Heart right ventricle (tissue), 16 donors: ENCODE measurements around the gene PIK3CG. TPM values are rescaled to one million over a fixed set of nuclear protein-coding genes. Genes with fewer than 3 reads are reported as not detected.

Source experiments
- ATAC-seq, 8 donors: fragments of 200-7000 bp; cut with Tn5 transposase; one replicate each; pipeline ENCODE4 v1.9.1; 2020; ENCODE audit warnings: mild to moderate bottlenecking in 8 of 8, moderate library complexity in 8 of 8, moderate number of reproducible peaks in 1 of 8
- DNase-seq, 2 donors: peaks; one replicate each; pipeline ENCODE4 v3.0.0-alpha.2; 2020
- H3K27ac ChIP-seq, 10 donors: fragments of 200-600 bp; sonication (generic) in 2 of 10; one replicate each; pipeline versions ENCODE4 v1.5.0 to v1.8.0; 2020 to 2022; ENCODE audit warnings: mild to moderate bottlenecking in 3 of 10
- H3K27me3 ChIP-seq, 7 donors: fragments of 200-600 bp; one replicate each; pipeline ENCODE4 v1.8.0; 2021 to 2022; ENCODE audit warnings: mild to moderate bottlenecking in 2 of 7
- H3K36me3 ChIP-seq, 9 donors: fragments of 200-600 bp; sonication (generic) in 1 of 9; one replicate each; pipeline versions ENCODE4 v1.5.0 to v1.8.0; 2020 to 2022; ENCODE audit warnings: mild to moderate bottlenecking in 2 of 9
- H3K4me1 ChIP-seq, 9 donors: fragments of 200-600 bp; sonication (generic) in 1 of 9; one replicate each; pipeline versions ENCODE4 v1.5.0 to v1.8.0; 2020 to 2022; ENCODE audit warnings: mild to moderate bottlenecking in 4 of 9
- H3K4me3 ChIP-seq, 10 donors: fragments of 200-600 bp; sonication (generic) in 2 of 10; one replicate each; pipeline versions ENCODE4 v1.5.0 to v1.8.0; 2020 to 2022; ENCODE audit warnings: mild to moderate bottlenecking in 7 of 10, moderate library complexity in 2 of 10
- H3K9me3 ChIP-seq, 11 donors: fragments of 200-600 bp in 10 of 11; sonication (generic) in 2 of 11; one replicate each; pipeline versions ENCODE4 v1.5.0 to v1.8.0; 2013 to 2022; ENCODE audit warnings: mild to moderate bottlenecking in 2 of 11, control low read depth in 1 of 11, moderate library complexity in 1 of 11
- CTCF ChIP-seq, 9 donors: fragments of 200-600 bp; sonication (generic) in 2 of 9; IDR thresholded peaks; one replicate each; pipeline versions ENCODE4 v1.5.0 to v1.8.0; 2021 to 2022; ENCODE audit warnings: antibody characterized with exemption in 9 of 9, mild to moderate bottlenecking in 5 of 9, moderate library complexity in 1 of 9
- WGBS, 2 donors: extraction: QIAGEN DNeasy Blood & Tissue Kit; methylation state at CpG; one replicate each; pipeline ENCODE4 v1.1.7; 2013; ENCODE audit warnings: inconsistent platforms in 1 of 2; 5-methylcytosine and 5-hydroxymethylcytosine counted together
- intact Hi-C, 10 donors: fragments of 100-400 bp; cut with DNase I; formaldehyde crosslinking; loops; one replicate each; pipeline versions ENCODE4 v1.11.1 to v1.14.2; 2022
- long read RNA-seq, 3 donors: library from polyadenylated mRNA; unstranded; transcript quantifications; one replicate each; pipeline ENCODE4 v2.0.0, GENCODE V29; 2020 to 2021
- polyA plus RNA-seq, 2 donors: library from polyadenylated mRNA; stranded (reverse); fragments of 200-250 nt; gene quantifications; one replicate each; pipeline ENCODE4 v1.2.3, GENCODE V29; 2013
- total RNA-seq, 10 donors: library from RNA; stranded (reverse); fragmentation: NEBNext Ultra II Directional in 3 of 10; extraction: Animal tissue kit (Norgen Biotek cat#: 25700) in 3 of 10; gene quantifications; one replicate each; pipeline versions ENCODE4 v1.2.1 to v1.2.4, GENCODE V29; 2021 to 2023
- donor health status: Arrhythmogenic right ventricular cardiomyopathy.
- donor health status: ischemic (EF 13 %, LVEDD 7.1; RV severe dilation, severe dysfunction).
- donor health status: healthy with polysubstance abuse.
- donor health status: DM: no; HTN: yes; CAD: no.
- donor health status: DM: no; HTN: no; CAD: no.
- donor health status: ischemic (EF 25% LVEDD 6.9; RV normal size, moderate dysfunction).
- donor health status: ischemic (EF 25% LVEDD 5.7; RV mildly dilated, moderate dysfunction).
- donor health status: healthy.
- donor health status: DM: yes; HTN: yes; CAD: no.
- donor health status: Ischemic cardiomyopathy.
- donor health status: ischemic (EF 35%, LVEDD 5.7; RV mildly dilated, moderate dysfunction).
- donor health status: nonischemic (EF 11% LVEDD 7.7; RV severe dilation, severe dysfunction).
- donor health status: DM: yes; HTN: yes; CAD: no.
- donor health status: PGD.
- donor health status: ischemic (EF 29% LVEDD 5.4; RV normal size, mild dysfunction).
- donor health status: nonischemic (EF 23%, LVEDD 6.1; RV moderate dilation, normal function).

Gene PIK3CG
- total RNA-seq: 1 to 10 TPM; 1.2 to 6.8 (median 2.0) TPM
- polyA plus RNA-seq: under 1 TPM; 0.16 to 0.22 TPM
- long read RNA-seq, donor 1: 0 reads
- long read RNA-seq, donor 2: 0 reads
- long read RNA-seq, donor 3, partial matches to known transcripts: 1 of 2 reads
- long read RNA-seq, donor 3, other reads (novel, unspliced or antisense): 1 of 2 reads

- H3K9me3 ChIP-seq: no peaks in the 10 kb centered on the region
- peak within 1 kb of the TSS in 9 of 10 donors; percentile 12 to 66 (median 49) for H3K4me3 ChIP-seq
- intact Hi-C loops: no loop called here
- H3K27me3 ChIP-seq: no peaks in the 10 kb centered on the region
- 41 to 51% methylated on average over 13 of the region's 13 CpGs for WGBS, 2 donors
- peaks cover 0 to 52% (median 11%) of the 10 kb centered on the region in 9 donors for H3K4me1 ChIP-seq
- H3K27ac ChIP-seq: peak within 1 kb of the TSS in 7 of 10 donors; percentile 3 to 93 (median 52)
- ATAC-seq: peak in 7 of 8 donors; percentile 41 to 84 (median 79)
- no peak for TF ChIP-seq CTCF (IDR thresholded peaks at IDR 0.05)
- DNase-seq: no peak
- peaks cover 0 to 27% (median 0%) of the 10 kb centered on the region in 9 donors for H3K36me3 ChIP-seq
These were observed at the start of gene PIK3CG for GRCh38 chr7:106865130-106866041. PIK3CG (plus strand) TSS chr7:106865282; CDS start chr7:106867562, 2,280 bp downstream.

DNA sequence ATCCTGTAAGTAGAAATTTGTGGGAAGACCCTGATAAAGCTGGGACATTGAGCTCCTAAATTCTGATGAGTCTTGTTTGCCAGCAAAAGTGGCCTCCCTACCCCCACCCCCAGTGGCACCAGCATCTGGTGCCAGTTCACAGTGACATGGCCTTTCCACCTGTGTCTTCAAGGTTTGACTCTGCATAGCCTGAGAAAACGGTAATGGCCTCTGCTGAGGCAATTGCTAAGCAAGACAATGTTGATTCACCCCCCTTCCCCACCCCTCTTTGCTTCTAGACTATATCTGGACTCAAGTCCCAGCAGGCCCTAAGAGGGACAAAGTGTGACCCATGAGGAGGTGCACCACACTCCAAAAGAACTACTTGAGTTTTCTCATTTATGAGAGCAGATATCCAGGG lies 48.0 kb upstream of the PIK3CG start:
- Histone ChIP-seq H3K27ac (no peak overlapping the region), H3K9me3 (no peaks in the 10 kb centered on the region), H3K36me3 (no peaks in the 10 kb centered on the region), H3K4me1 (peaks cover 0 to 21% (median 0%) of the 10 kb centered on the region in 9 donors), H3K4me3 (no peak overlapping the region), H3K27me3 (no peaks in the 10 kb centered on the region)
- no peak for TF ChIP-seq CTCF (IDR thresholded peaks at IDR 0.05)
- intact Hi-C loops: no loop called here
- ATAC-seq (no peak), DNase-seq (no peak)
- 78 to 91% methylated on average over 1 of the region's 1 CpG for WGBS, 2 donors

DNA sequence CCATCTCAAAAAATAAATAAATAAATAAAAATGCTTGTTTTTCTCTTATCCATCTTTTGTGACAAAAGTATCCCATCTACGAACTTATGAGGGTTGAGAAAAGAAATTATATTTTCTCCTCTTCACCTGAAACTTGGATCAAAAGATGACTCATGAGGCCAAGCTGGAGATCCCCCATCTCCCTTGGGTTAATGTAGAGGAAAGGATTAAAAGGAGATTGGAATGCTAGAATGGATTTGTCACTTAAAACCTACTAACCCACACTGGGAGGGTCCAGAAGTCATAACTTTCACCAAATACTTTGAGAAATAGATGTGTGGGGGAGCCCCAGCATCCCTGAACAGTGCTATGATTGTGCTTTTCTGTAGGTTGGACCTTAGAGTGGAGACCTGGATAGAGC lies 46.3 kb upstream of the PIK3CG start:
- intact Hi-C loops: no loop called here
- no peaks in the 10 kb centered on the region for H3K27me3 ChIP-seq
- ATAC-seq: no peak
- H3K27ac ChIP-seq: no peak overlapping the region
- H3K4me1 ChIP-seq: peaks cover 0 to 12% (median 0%) of the 10 kb centered on the region in 9 donors
- H3K4me3 ChIP-seq: no peak overlapping the region
- H3K9me3 ChIP-seq: no peaks in the 10 kb centered on the region
- DNase-seq: no peak
- no peaks in the 10 kb centered on the region for H3K36me3 ChIP-seq
- TF ChIP-seq CTCF (IDR thresholded peaks at IDR 0.05): no peak
- WGBS, 2 donors: 0 to 94% methylated on average over 1 of the region's 1 CpG

DNA sequence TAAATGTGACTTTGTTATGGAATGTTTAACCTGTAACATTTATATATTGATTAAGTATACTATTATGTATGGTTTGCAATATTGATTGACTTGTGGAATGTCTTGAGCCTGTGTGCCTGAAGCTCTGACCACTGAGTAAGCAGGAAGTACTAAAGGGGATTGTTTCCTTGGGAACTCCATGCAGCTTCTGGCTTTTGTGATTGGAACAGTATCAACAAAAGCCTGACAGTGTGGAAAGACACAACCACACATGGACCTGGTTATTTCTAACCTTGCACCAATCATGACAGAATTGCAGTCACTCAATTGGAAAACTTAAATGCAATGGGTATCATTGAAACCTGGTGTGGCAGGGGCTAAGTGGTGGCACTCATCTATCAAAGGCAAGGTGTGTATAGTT lies 45.5 kb upstream of the PIK3CG start:
- intact Hi-C loops: no loop called here
- no peak overlapping the region for H3K4me3 ChIP-seq
- DNase-seq: no peak
- H3K9me3 ChIP-seq: no peaks in the 10 kb centered on the region
- TF ChIP-seq CTCF (IDR thresholded peaks at IDR 0.05): no peak
- no peaks in the 10 kb centered on the region for H3K36me3 ChIP-seq
- H3K27ac ChIP-seq: no peak overlapping the region
- H3K27me3 ChIP-seq: no peaks in the 10 kb centered on the region
- H3K4me1 ChIP-seq: peaks cover 0 to 11% (median 0%) of the 10 kb centered on the region in 9 donors
- no peak for ATAC-seq
